ENCODE measurements around the gene BEND3.

Gene BEND3

GRCh38 chr6:107082045-107082444 lies 33.3 kb downstream of the BEND3 start:
- DNase-seq (ENCODE audit: low read depth): no peak

- no peak for DNase-seq (ENCODE audit: low read depth)
Measured at GRCh38 chr6:107080036-107080435, 35.3 kb downstream of the BEND3 start.

- DNase-seq (ENCODE audit: low read depth): no peak
Measured at GRCh38 chr6:107079429-107079828, 35.9 kb downstream of the BEND3 start.

- no peak for DNase-seq (ENCODE audit: low read depth)
Measured at GRCh38 chr6:107077710-107078109, 37.6 kb downstream of the BEND3 start.

GRCh38 chr6:107075951-107076381 lies 39.3 kb downstream of the BEND3 start:
- DNase-seq (ENCODE audit: low read depth): no peak

- DNase-seq (ENCODE audit: low read depth): no peak
Measured at GRCh38 chr6:107070686-107071085, 44.6 kb downstream of the BEND3 start.

- DNase-seq (ENCODE audit: low read depth): no peak
Measured at GRCh38 chr6:107069631-107070548, 45.4 kb downstream of the BEND3 start.

GRCh38 chr6:107068691-107069630 lies 46.4 kb downstream of the BEND3 start:
- no peak for DNase-seq (ENCODE audit: low read depth)

- no peak for DNase-seq (ENCODE audit: low read depth)
Measured at GRCh38 chr6:107066697-107067659, 48.3 kb downstream of the BEND3 start.

- DNase-seq (ENCODE audit: low read depth): no peak
Measured at GRCh38 chr6:107064579-107065065, 50.7 kb downstream of the BEND3 start.

- DNase-seq (ENCODE audit: low read depth): no peak
Measured at GRCh38 chr6:107062691-107063090, 52.6 kb downstream of the BEND3 start.

GRCh38 chr6:107061125-107062020 lies 53.9 kb downstream of the BEND3 start:
- no peak for DNase-seq (ENCODE audit: low read depth)

- no peak for DNase-seq (ENCODE audit: low read depth)
Measured at GRCh38 chr6:107060704-107061103, 54.6 kb downstream of the BEND3 start.

- no peak for DNase-seq (ENCODE audit: low read depth)
Measured at GRCh38 chr6:107059606-107060005, 55.7 kb downstream of the BEND3 start.

- no peak for DNase-seq (ENCODE audit: low read depth)
Measured at GRCh38 chr6:107057679-107058078, 57.6 kb downstream of the BEND3 start.

GRCh38 chr6:107056796-107057195 lies 58.5 kb downstream of the BEND3 start:
- no peak for DNase-seq (ENCODE audit: low read depth)

- DNase-seq (ENCODE audit: low read depth): no peak
Measured at GRCh38 chr6:107047807-107048206, 67.5 kb downstream of the BEND3 start.

- DNase-seq (ENCODE audit: low read depth): no peak
Measured at GRCh38 chr6:107045826-107046675, 69.3 kb downstream of the BEND3 start.

GRCh38 chr6:107033126-107033525 lies 82.2 kb downstream of the BEND3 start:
- DNase-seq (ENCODE audit: low read depth): no peak
